ENCODE measurements around the gene C1orf198. TPM values are rescaled to one million over a fixed set of nuclear protein-coding genes. Genes with fewer than 3 reads are reported as not detected.

The C1orf198 gene
- polyA plus RNA-seq, 3 donors = 1.3 to 2.7 (median 1.6) TPM

- Histone ChIP-seq H3K9me3 (replicated peaks in 1 of 2; ENCODE audit: control insufficient read depth in 1 of 2, insufficient read depth in 1 of 2, low read length in 2 of 2) (no peaks in the 10 kb centered on the region), H3K36me3 (replicated peaks in 1 of 2; ENCODE audit: control insufficient read depth in 1 of 2, insufficient read depth in 2 of 2, low read length in 2 of 2) (no peaks in the 10 kb centered on the region), H3K27ac (ENCODE audit: low read depth in 1 of 2, low read length in 2 of 2) (no peak overlapping the region), H3K4me3 (replicated peaks in 1 of 3; ENCODE audit: low read depth in 2 of 3, low read length in 3 of 3) (no peak overlapping the region), H4K20me1 (ENCODE audit: insufficient read depth, low read length) (no peaks in the 10 kb centered on the region), H2AFZ (ENCODE audit: insufficient read depth, low read depth, low read length, poor library complexity, severe bottlenecking) (no peak overlapping the region), H3K4me1 (ENCODE audit: control insufficient read depth in 1 of 2, insufficient read depth in 2 of 2, low read length in 2 of 2) (peaks cover 14 to 16% of the 10 kb centered on the region in 2 donors), H3K27me3 (ENCODE audit: control insufficient read depth in 2 of 2, insufficient read depth in 2 of 2, low read length in 2 of 2) (no peaks in the 10 kb centered on the region), H3K79me2 (ENCODE audit: insufficient read depth, low read length) (no peaks in the 10 kb centered on the region), H3K9ac (ENCODE audit: insufficient read depth, low read length, poor library complexity, severe bottlenecking) (no peak overlapping the region), H3K4me2 (replicated peaks; ENCODE audit: extremely low read depth, low read length, poor library complexity, severe bottlenecking) (no peak overlapping the region)
- peaks cover 0 to 11% (median 9%) of the 10 kb centered on the region in 3 donors for H3K27me3 Mint-ChIP-seq (ENCODE audit: low read depth in 3 of 3)
- H3K9me3 Mint-ChIP-seq = peaks cover 0 to 3% (median 0%) of the 10 kb centered on the region in 7 donors
- H3K36me3 Mint-ChIP-seq = no peaks in the 10 kb centered on the region
- 69% methylated on average over 2 of the region's 4 CpGs for WGBS (ENCODE audit: insufficient coverage)
- no peak overlapping the region for H3K27ac Mint-ChIP-seq
- intact Hi-C loops (cut with micrococcal nuclease) = no loop called here
- no peak for DNase-seq
- no peak overlapping the region for H3K4me3 Mint-ChIP-seq
- no peak for TF ChIP-seq CTCF (IDR thresholded peaks at IDR 0.05)
- peaks cover 18% of the 10 kb centered on the region for H3K4me1 Mint-ChIP-seq
These were observed 47.0 kb downstream of the C1orf198 start for GRCh38 chr1:230821346-230821745.

GRCh38 chr1:230820568-230820967, 47.8 kb downstream of the C1orf198 start:
- Histone ChIP-seq H3K4me2 (replicated peaks; ENCODE audit: extremely low read depth, low read length, poor library complexity, severe bottlenecking) (no peak overlapping the region), H3K36me3 (replicated peaks in 1 of 2; ENCODE audit: control insufficient read depth in 1 of 2, insufficient read depth in 2 of 2, low read length in 2 of 2) (no peaks in the 10 kb centered on the region), H3K9me3 (replicated peaks in 1 of 2; ENCODE audit: control insufficient read depth in 1 of 2, insufficient read depth in 1 of 2, low read length in 2 of 2) (no peaks in the 10 kb centered on the region), H3K4me1 (ENCODE audit: control insufficient read depth in 1 of 2, insufficient read depth in 2 of 2, low read length in 2 of 2) (peaks cover 10 to 12% of the 10 kb centered on the region in 2 donors), H3K79me2 (ENCODE audit: insufficient read depth, low read length) (no peaks in the 10 kb centered on the region), H3K4me3 (replicated peaks in 1 of 3; ENCODE audit: low read depth in 2 of 3, low read length in 3 of 3) (no peak overlapping the region), H2AFZ (ENCODE audit: insufficient read depth, low read depth, low read length, poor library complexity, severe bottlenecking) (no peak overlapping the region), H3K9ac (ENCODE audit: insufficient read depth, low read length, poor library complexity, severe bottlenecking) (no peak overlapping the region), H3K27me3 (ENCODE audit: control insufficient read depth in 2 of 2, insufficient read depth in 2 of 2, low read length in 2 of 2) (no peaks in the 10 kb centered on the region), H3K27ac (ENCODE audit: low read depth in 1 of 2, low read length in 2 of 2) (no peak overlapping the region), H4K20me1 (ENCODE audit: insufficient read depth, low read length) (no peaks in the 10 kb centered on the region)
- peaks cover 14% of the 10 kb centered on the region for H3K4me1 Mint-ChIP-seq
- no peak for DNase-seq
- TF ChIP-seq CTCF (IDR thresholded peaks at IDR 0.05) = no peak
- peaks cover 1 to 13% (median 9%) of the 10 kb centered on the region in 3 donors for H3K27me3 Mint-ChIP-seq (ENCODE audit: low read depth in 3 of 3)
- intact Hi-C loops (cut with micrococcal nuclease) = no loop called here
- H3K27ac Mint-ChIP-seq = peak overlapping the region in 1 of 7 donors; percentile 12
- H3K9me3 Mint-ChIP-seq = peaks cover 0 to 3% (median 0%) of the 10 kb centered on the region in 7 donors
- H3K36me3 Mint-ChIP-seq = no peaks in the 10 kb centered on the region
- H3K4me3 Mint-ChIP-seq = no peak overlapping the region
- 93% methylated on average over 4 of the region's 4 CpGs for WGBS (ENCODE audit: insufficient coverage)

Data from CD14-positive monocyte (primary cell).